Measurements from ENCODE around the gene ISM1. TPM values are rescaled to one million over a fixed set of nuclear protein-coding genes. Genes with fewer than 3 reads are reported as not detected.
A peak's percentile ranks its signal among the peaks of the same experiment; 100 is the strongest.

Gene ISM1
- total and polyA plus RNA-seq, 2 donors (not counting 3 experiments of a cell fraction or from before 2014, with no cell fraction given) = not detected

GRCh38 chr20:13333793-13334192 lies 112.7 kb downstream of the ISM1 start:
- DNase-seq (ENCODE audit: low read depth, low spot score) = peak; percentile 45
- CTCF ChIA-PET = no interaction called here

More at GRCh38 chr20:13333793-13334192, 112.7 kb downstream of the ISM1 start:
- BruUV-seq (replicated peaks) = no TSS peak
- peaks cover 0 to 4% of the 10 kb centered on the region in 2 experiments for H3K27me3 ChIP-seq (ENCODE audit: control insufficient read depth in 2 of 2, insufficient read depth in 2 of 2, low read length in 2 of 2)
- FAIRE-seq = no peak
- intact Hi-C loops (cut with micrococcal nuclease) (no loop called here), dilution Hi-C loops (cut with MboI; ENCODE audit: extremely low pct_ligation_motif_present, low sequenced_read_pairs) (no loop called here)
- TF ChIP-seq MYC (IDR thresholded peaks at IDR 0.05; ENCODE audit: low read depth, low read length) (no peak), JUN (IDR thresholded peaks at IDR 0.05; ENCODE audit: borderline replicate concordance, insufficient read depth, insufficient read length, low read depth) (no peak), POLR2AphosphoS5 (IDR thresholded peaks at IDR 0.05; ENCODE audit: insufficient read depth, low read depth, low read length) (no peak), CTCF (IDR thresholded peaks at IDR 0.05; ENCODE audit: extremely low read depth in 1 of 2, insufficient read depth in 1 of 2, low read depth in 1 of 2, low read length in 2 of 2) (no peak), POLR2A (IDR thresholded peaks at IDR 0.05; ENCODE audit: low read depth, low read length) (no peak), FOS (IDR thresholded peaks at IDR 0.05; ENCODE audit: borderline replicate concordance, insufficient read depth, low read length) (no peak), EZH2 (IDR thresholded peaks at IDR 0.05; ENCODE audit: borderline replicate concordance, low read depth, low read length, severe bottlenecking) (no peak), GATA2 (IDR thresholded peaks at IDR 0.05; ENCODE audit: insufficient read depth, insufficient read length, low read depth, low read length) (no peak)
- TF ChIP-seq, protein P1, sequence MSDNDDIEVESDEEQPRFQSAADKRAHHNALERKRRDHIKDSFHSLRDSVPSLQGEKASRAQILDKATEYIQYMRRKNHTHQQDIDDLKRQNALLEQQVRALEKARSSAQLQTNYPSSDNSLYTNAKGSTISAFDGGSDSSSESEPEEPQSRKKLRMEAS (IDR thresholded peaks at IDR 0.05; ENCODE audit: insufficient read depth, insufficient read length) = no peak
- H3K27ac ChIP-seq (ENCODE audit: insufficient read depth, low read depth, low read length) = no peak overlapping the region
- H2AFZ ChIP-seq (ENCODE audit: low read depth, low read length) = no peak overlapping the region
- no peaks in the 10 kb centered on the region for H3K9me3 ChIP-seq (replicated peaks; ENCODE audit: control insufficient read depth, insufficient read depth, low read length)
- H3K4me1 ChIP-seq (ENCODE audit: control insufficient read depth, extremely low read depth, insufficient read depth, low read length) = peaks cover 12% of the 10 kb centered on the region
- H3K9ac ChIP-seq (replicated peaks; ENCODE audit: extremely low read depth, insufficient read depth, low read length) = no peak overlapping the region
- H4K20me1 ChIP-seq (replicated peaks; ENCODE audit: control insufficient read depth, extremely low read depth, insufficient read depth, low read length) = no peaks in the 10 kb centered on the region
- H3K36me3 ChIP-seq (ENCODE audit: control insufficient read depth in 2 of 2, extremely low read depth in 1 of 2, insufficient read depth in 2 of 2, low read length in 2 of 2) = no peaks in the 10 kb centered on the region
- H3K4me3 ChIP-seq (replicated peaks in 1 of 3; ENCODE audit: insufficient read depth in 1 of 3, low read depth in 1 of 3, low read length in 3 of 3) = no peak overlapping the region
- H3K4me2 ChIP-seq (ENCODE audit: insufficient read depth, low read length) = no peak overlapping the region
- POLR2A ChIA-PET = no interaction called here
- no peaks in the 10 kb centered on the region for H3K9me1 ChIP-seq (replicated peaks; ENCODE audit: control insufficient read depth, extremely low read depth, insufficient read depth, low read length)
- H3K79me2 ChIP-seq (ENCODE audit: control insufficient read depth, insufficient read depth, low read length) = no peaks in the 10 kb centered on the region

All from endothelial cell of umbilical vein (primary cell).